Upper lobe of right lung (tissue), 1 donor: ENCODE results near the gene PLXNA2. TPM values are rescaled to one million over a fixed set of nuclear protein-coding genes. Genes with fewer than 3 reads are reported as not detected.
A peak's percentile ranks its signal among the peaks of the same experiment; 100 is the strongest.

Source experiments
- ATAC-seq: fragments of 200-7000 bp; cut with Tn5 transposase; one replicate; pipeline ENCODE4 v1.9.1; 2020; ENCODE audit warnings: mild to moderate bottlenecking, moderate library complexity
- DNase-seq: peaks from one replicate; pipeline ENCODE4 v3.0.0-alpha.2; 2020
- H3K27ac ChIP-seq: fragments of 200-600 bp; one replicate; pipeline ENCODE4 v1.8.0; 2022
- H3K27me3 ChIP-seq: fragments of 200-600 bp; one replicate; pipeline ENCODE4 v1.8.0; 2022; ENCODE audit warnings: mild to moderate bottlenecking
- H3K36me3 ChIP-seq: fragments of 200-600 bp; one replicate; pipeline ENCODE4 v1.8.0; 2022
- H3K4me1 ChIP-seq: fragments of 200-600 bp; one replicate; pipeline ENCODE4 v1.8.0; 2022
- H3K4me3 ChIP-seq: fragments of 200-600 bp; one replicate; pipeline ENCODE4 v1.8.0; 2022; ENCODE audit warnings: mild to moderate bottlenecking
- H3K9me3 ChIP-seq: fragments of 200-600 bp; one replicate; pipeline ENCODE4 v1.8.0; 2022
- intact Hi-C: fragments of 100-400 bp; cut with DNase I; formaldehyde crosslinking; loops from one replicate; pipeline ENCODE4 v1.11.0; 2022
- total RNA-seq: library from RNA; stranded (reverse); fragmentation: NEBNext Ultra II Directional; extraction: Animal tissue kit (Norgen Biotek cat#: 25700); gene quantifications from one replicate; pipeline ENCODE4 v1.2.1, GENCODE V29; 2021
- TF ChIP-seq, protein P1 (sequence below): fragments of 200-600 bp; IDR thresholded peaks from one replicate; pipeline ENCODE4 v1.8.0; 2022; ENCODE audit warnings: antibody characterized with exemption
- donor health status: DM: no; HTN: yes; CAD: no; lungs with severe emphysema.

PLXNA2 gene
- total RNA-seq, 1 donor from 2014 or later: 98.5 TPM

- Histone ChIP-seq H3K4me3 (no peak overlapping the region), H3K27me3 (no peaks in the 10 kb centered on the region), H3K9me3 (no peaks in the 10 kb centered on the region), H3K36me3 (no peaks in the 10 kb centered on the region), H3K4me1 (peaks cover 18% of the 10 kb centered on the region), H3K27ac (no peak overlapping the region)
- intact Hi-C loops: no loop called here
- DNase-seq (no peak), ATAC-seq (no peak)
- TF ChIP-seq, protein P1, sequence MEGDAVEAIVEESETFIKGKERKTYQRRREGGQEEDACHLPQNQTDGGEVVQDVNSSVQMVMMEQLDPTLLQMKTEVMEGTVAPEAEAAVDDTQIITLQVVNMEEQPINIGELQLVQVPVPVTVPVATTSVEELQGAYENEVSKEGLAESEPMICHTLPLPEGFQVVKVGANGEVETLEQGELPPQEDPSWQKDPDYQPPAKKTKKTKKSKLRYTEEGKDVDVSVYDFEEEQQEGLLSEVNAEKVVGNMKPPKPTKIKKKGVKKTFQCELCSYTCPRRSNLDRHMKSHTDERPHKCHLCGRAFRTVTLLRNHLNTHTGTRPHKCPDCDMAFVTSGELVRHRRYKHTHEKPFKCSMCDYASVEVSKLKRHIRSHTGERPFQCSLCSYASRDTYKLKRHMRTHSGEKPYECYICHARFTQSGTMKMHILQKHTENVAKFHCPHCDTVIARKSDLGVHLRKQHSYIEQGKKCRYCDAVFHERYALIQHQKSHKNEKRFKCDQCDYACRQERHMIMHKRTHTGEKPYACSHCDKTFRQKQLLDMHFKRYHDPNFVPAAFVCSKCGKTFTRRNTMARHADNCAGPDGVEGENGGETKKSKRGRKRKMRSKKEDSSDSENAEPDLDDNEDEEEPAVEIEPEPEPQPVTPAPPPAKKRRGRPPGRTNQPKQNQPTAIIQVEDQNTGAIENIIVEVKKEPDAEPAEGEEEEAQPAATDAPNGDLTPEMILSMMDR: no peak
Measured at GRCh38 chr1:208254376-208254775, 10.2 kb upstream of the PLXNA2 start.

- Histone ChIP-seq H3K9me3 (no peaks in the 10 kb centered on the region), H3K4me3 (peak overlapping the region; percentile 11), H3K27me3 (no peaks in the 10 kb centered on the region), H3K27ac (peak overlapping the region; percentile 67), H3K36me3 (no peaks in the 10 kb centered on the region), H3K4me1 (peaks cover 18% of the 10 kb centered on the region)
- intact Hi-C loops: no loop called here
- TF ChIP-seq, protein P1: no peak
- no peak for ATAC-seq
- no peak for DNase-seq
Measured at GRCh38 chr1:208252836-208253576, 8.8 kb upstream of the PLXNA2 start.

DNA sequence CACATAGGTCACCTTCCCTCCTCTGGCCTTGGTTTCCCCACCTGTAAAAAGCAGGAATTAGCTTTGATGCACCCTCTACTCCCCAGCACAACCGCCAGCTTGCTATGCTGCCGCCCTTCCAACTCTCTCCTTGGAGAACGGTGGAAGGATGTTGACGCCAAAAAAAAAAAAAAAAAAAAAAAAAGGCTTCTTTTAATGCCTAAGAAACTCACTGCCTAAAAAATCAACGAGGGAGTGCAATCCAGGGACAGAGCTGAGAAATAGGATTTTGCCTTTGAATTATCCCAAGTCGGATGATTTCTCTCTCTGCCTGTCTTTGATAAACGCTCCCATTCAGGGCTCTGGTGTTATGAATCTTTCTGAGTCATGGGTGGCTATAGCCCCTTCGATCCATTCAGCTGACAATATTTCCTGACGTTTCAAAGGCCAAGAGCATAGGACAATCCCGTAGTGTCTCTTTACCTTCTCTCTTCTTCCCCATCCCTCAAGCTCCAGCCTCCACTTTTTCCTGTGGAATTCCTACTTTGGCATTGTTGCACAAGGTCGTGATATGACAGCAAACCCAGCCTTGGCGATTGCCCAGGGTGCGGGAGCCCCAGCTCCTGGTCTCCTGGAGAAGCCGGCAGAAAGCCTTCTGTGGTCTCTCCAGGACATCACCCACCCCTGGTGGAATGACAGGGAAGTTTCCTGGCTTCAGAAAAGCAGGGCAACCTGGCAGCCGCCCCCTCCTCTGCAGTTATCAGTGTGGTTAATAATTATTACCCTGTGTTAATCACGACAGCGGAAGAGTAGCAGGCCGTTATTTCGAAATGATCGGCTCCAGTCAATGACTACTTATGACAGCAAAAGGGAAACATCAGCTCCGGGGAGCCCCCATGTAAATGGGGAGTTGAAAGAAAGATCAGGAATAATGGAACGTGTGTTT lies 8.0 kb upstream of the PLXNA2 start:
- DNase-seq: peak; percentile 77
- intact Hi-C loops: no loop called here
- Histone ChIP-seq H3K9me3 (no peaks in the 10 kb centered on the region), H3K4me1 (peaks cover 18% of the 10 kb centered on the region), H3K27ac (peak overlapping the region; percentile 67), H3K27me3 (no peaks in the 10 kb centered on the region), H3K4me3 (peak overlapping the region; percentile 11), H3K36me3 (no peaks in the 10 kb centered on the region)
- TF ChIP-seq, protein P1: peak; percentile 75
- peak; percentile 88 for ATAC-seq

DNA sequence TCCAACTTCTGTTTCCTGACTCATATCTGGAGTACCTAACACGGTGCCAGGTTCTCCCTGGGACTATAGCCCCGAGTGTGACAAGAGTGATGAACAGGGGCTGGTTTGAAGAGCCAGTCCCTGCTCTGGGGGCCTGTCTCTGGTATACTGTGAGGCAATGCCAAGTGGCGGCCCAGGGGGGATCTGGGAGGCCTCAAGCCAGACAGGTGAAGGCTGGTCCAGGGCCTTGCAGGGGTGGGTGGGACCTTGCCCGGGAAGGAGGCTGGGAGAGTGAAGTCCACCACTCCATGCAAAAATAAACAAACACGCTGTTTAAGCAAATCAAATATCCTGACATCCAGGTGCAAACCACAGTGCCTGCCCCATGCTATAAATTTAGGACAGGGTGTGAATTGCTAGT lies 6.8 kb upstream of the PLXNA2 start:
- TF ChIP-seq, protein P1: no peak
- no peak overlapping the region for H3K27ac ChIP-seq
- intact Hi-C loops: no loop called here
- no peaks in the 10 kb centered on the region for H3K36me3 ChIP-seq
- peaks cover 18% of the 10 kb centered on the region for H3K4me1 ChIP-seq
- H3K9me3 ChIP-seq: no peaks in the 10 kb centered on the region
- H3K27me3 ChIP-seq: no peaks in the 10 kb centered on the region
- DNase-seq (no peak), ATAC-seq (no peak)
- no peak overlapping the region for H3K4me3 ChIP-seq

GRCh38 chr1:208250613-208251012 lies 6.4 kb upstream of the PLXNA2 start:
- TF ChIP-seq, protein P1: no peak
- Histone ChIP-seq H3K9me3 (no peaks in the 10 kb centered on the region), H3K27ac (no peak overlapping the region), H3K4me1 (peaks cover 18% of the 10 kb centered on the region), H3K4me3 (no peak overlapping the region), H3K27me3 (no peaks in the 10 kb centered on the region), H3K36me3 (no peaks in the 10 kb centered on the region)
- ATAC-seq (no peak), DNase-seq (no peak)
- intact Hi-C loops: no loop called here
